ENCODE measurements around the gene ZMYND11. TPM values are rescaled to one million over a fixed set of nuclear protein-coding genes. Genes with fewer than 3 reads are reported as not detected.
"Not testable (repeated sequence)": the region's sequence is repeated elsewhere in the genome, so short reads cannot be mapped to it uniquely, and the experiment has no call there.

ZMYND11 gene
- total RNA-seq, 1 experiment from 2014 or later, result 37.5 TPM

GRCh38 chr10:265074-265440 is 129.8 kb downstream of the ZMYND11 start:
- POLR2A ChIA-PET; ATAC-seq; intact Hi-C loops (cut with micrococcal nuclease; ENCODE audit: unreplicated experiment); H3K36me3 ChIP-seq (ENCODE audit: control insufficient read depth, insufficient read depth, low read length); H3K4me3 ChIP-seq (ENCODE audit: low read depth in 2 of 2, low read length in 2 of 2); H3K27me3 ChIP-seq (ENCODE audit: control insufficient read depth, insufficient read depth, low read length); DNase-seq (ENCODE audit: low read depth, low spot score); H3K27ac ChIP-seq (ENCODE audit: low read length); BruUV-seq (replicated peaks); CTCF ChIA-PET; H3K9me3 ChIP-seq (ENCODE audit: control insufficient read depth, insufficient read depth, low read depth, low read length); in situ Hi-C loops (cut with HindIII; ENCODE audit: low pct_unique_long_range_greater_than_20kb, low sequenced_read_pairs); H3K4me1 ChIP-seq (ENCODE audit: control insufficient read depth, insufficient read depth, low read length): not testable (repeated sequence)

DNA sequence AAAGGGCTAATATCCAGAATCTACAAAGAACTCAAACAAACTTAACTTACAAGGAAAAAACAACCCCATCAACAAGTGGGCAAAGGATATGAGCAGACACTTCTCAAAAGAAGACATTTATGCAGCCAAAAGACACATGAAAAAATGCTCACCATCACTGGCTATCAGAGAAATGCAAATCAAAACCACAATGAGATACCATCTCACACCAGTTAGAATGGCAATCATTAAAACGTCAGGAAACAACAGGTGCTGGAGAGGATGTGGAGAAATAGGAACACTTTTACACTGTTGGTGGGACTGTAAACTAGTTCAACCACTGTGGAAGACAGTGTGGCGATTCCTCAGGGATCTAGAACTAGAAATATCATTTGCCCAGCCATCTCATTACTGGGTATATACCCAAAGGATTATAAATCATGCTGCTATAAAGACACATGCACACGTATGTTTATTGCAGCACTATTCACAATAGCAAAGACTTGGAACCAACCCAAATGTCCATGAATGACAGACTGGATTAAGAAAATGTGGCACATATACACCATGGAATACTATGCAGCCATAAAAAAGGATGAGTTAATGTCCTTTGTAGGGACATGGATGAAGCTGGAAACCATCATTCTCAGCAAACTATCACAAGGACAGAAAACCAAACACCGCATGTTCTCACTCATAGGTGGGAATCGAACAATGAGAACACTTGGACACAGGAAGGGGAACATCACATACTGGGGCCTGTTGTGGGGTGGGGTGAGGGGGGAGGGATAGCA is 130.7 kb downstream of the ZMYND11 start:
- CTCF ChIA-PET; H3K36me3 ChIP-seq (ENCODE audit: control insufficient read depth, insufficient read depth, low read length); intact Hi-C loops (cut with micrococcal nuclease; ENCODE audit: unreplicated experiment); in situ Hi-C loops (cut with HindIII; ENCODE audit: low pct_unique_long_range_greater_than_20kb, low sequenced_read_pairs); H3K4me3 ChIP-seq (ENCODE audit: low read depth in 2 of 2, low read length in 2 of 2); H3K4me1 ChIP-seq (ENCODE audit: control insufficient read depth, insufficient read depth, low read length); H3K27ac ChIP-seq (ENCODE audit: low read length); H3K9me3 ChIP-seq (ENCODE audit: control insufficient read depth, insufficient read depth, low read depth, low read length); DNase-seq (ENCODE audit: low read depth, low spot score); H3K27me3 ChIP-seq (ENCODE audit: control insufficient read depth, insufficient read depth, low read length); BruUV-seq (replicated peaks); POLR2A ChIA-PET; ATAC-seq: not testable (repeated sequence)

DNA sequence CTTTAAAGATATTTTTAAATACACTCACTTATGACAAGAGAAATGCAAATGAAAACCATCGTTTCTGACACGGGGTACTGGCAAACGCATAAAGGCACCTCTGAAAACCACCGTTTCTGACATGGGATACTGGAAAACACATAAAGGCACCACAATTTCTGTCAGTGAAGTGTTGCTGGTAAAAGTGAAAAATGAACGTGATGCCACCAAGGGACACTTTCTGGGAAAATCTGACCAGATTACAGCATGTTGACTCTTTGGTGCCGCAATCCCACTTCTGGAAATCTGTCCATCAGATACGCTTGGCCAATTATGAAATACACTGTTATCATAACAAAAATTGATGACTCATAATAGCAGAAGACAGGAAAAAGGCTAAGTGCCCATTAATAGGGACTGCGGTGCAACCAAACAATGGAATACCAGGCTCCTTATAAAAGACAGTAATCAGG is 131.7 kb downstream of the ZMYND11 start:
- in situ Hi-C loops (cut with HindIII; ENCODE audit: low pct_unique_long_range_greater_than_20kb, low sequenced_read_pairs), result no loop called here
- DNase-seq (ENCODE audit: low read depth, low spot score) (no peak), ATAC-seq (no peak)
- H3K4me1 ChIP-seq (ENCODE audit: control insufficient read depth, insufficient read depth, low read length), result no peaks in the 10 kb centered on the region
- POLR2A ChIA-PET, result no interaction called here
- no TSS peak for BruUV-seq (replicated peaks)
- H3K27ac ChIP-seq (ENCODE audit: low read length), result no peak overlapping the region
- intact Hi-C loops (cut with micrococcal nuclease; ENCODE audit: unreplicated experiment), result no loop called here
- H3K4me3 ChIP-seq (ENCODE audit: low read depth in 2 of 2, low read length in 2 of 2), result no peak overlapping the region
- no peak for TF ChIP-seq POLR2AphosphoS5 (IDR thresholded peaks at IDR 0.05; ENCODE audit: low read depth, low read length)
- no peak for TF ChIP-seq CTCF (IDR thresholded peaks at IDR 0.05)
- TF ChIP-seq SIN3A (IDR thresholded peaks at IDR 0.05; ENCODE audit: borderline replicate concordance, insufficient read depth, low read depth, low read length), result no peak
- no peak for TF ChIP-seq TCF7L2 (IDR thresholded peaks at IDR 0.05; ENCODE audit: low read depth, low read length)
- TF ChIP-seq, protein P1, sequence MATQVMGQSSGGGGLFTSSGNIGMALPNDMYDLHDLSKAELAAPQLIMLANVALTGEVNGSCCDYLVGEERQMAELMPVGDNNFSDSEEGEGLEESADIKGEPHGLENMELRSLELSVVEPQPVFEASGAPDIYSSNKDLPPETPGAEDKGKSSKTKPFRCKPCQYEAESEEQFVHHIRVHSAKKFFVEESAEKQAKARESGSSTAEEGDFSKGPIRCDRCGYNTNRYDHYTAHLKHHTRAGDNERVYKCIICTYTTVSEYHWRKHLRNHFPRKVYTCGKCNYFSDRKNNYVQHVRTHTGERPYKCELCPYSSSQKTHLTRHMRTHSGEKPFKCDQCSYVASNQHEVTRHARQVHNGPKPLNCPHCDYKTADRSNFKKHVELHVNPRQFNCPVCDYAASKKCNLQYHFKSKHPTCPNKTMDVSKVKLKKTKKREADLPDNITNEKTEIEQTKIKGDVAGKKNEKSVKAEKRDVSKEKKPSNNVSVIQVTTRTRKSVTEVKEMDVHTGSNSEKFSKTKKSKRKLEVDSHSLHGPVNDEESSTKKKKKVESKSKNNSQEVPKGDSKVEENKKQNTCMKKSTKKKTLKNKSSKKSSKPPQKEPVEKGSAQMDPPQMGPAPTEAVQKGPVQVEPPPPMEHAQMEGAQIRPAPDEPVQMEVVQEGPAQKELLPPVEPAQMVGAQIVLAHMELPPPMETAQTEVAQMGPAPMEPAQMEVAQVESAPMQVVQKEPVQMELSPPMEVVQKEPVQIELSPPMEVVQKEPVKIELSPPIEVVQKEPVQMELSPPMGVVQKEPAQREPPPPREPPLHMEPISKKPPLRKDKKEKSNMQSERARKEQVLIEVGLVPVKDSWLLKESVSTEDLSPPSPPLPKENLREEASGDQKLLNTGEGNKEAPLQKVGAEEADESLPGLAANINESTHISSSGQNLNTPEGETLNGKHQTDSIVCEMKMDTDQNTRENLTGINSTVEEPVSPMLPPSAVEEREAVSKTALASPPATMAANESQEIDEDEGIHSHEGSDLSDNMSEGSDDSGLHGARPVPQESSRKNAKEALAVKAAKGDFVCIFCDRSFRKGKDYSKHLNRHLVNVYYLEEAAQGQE (IDR thresholded peaks at IDR 0.05; ENCODE audit: insufficient read depth in 1 of 2, low read depth in 2 of 2, low read length in 1 of 2), result no peak
- no peaks in the 10 kb centered on the region for H3K36me3 ChIP-seq (ENCODE audit: control insufficient read depth, insufficient read depth, low read length)
- no peaks in the 10 kb centered on the region for H3K27me3 ChIP-seq (ENCODE audit: control insufficient read depth, insufficient read depth, low read length)
- CTCF ChIA-PET, result no interaction called here
- H3K9me3 ChIP-seq (ENCODE audit: control insufficient read depth, insufficient read depth, low read depth, low read length), result no peaks in the 10 kb centered on the region

Data from Panc1 (cell line).